ENCODE measurements around the gene DOK6.

The DOK6 gene

DNA sequence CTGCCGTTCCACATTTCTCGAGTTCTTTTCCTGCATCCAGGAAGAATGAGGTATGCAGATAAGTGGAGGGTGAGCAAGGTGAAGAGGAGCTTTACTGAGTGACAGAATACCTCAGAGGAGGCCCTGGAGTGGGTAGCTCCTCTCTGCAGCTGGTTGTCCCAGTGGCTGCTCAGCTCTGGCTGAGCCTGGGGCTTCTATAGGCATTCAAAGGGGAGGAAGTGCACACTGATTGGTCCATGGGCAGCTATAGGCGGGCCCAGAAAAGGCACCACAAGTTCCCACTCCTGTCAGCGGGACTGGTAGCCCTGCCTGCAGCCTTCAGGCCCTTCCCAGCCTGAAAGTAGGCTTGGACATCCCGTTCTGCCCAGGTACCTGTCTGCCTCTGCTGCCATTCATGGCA is 94.7 kb downstream of the DOK6 start:
- TF ChIP-seq, protein P1, sequence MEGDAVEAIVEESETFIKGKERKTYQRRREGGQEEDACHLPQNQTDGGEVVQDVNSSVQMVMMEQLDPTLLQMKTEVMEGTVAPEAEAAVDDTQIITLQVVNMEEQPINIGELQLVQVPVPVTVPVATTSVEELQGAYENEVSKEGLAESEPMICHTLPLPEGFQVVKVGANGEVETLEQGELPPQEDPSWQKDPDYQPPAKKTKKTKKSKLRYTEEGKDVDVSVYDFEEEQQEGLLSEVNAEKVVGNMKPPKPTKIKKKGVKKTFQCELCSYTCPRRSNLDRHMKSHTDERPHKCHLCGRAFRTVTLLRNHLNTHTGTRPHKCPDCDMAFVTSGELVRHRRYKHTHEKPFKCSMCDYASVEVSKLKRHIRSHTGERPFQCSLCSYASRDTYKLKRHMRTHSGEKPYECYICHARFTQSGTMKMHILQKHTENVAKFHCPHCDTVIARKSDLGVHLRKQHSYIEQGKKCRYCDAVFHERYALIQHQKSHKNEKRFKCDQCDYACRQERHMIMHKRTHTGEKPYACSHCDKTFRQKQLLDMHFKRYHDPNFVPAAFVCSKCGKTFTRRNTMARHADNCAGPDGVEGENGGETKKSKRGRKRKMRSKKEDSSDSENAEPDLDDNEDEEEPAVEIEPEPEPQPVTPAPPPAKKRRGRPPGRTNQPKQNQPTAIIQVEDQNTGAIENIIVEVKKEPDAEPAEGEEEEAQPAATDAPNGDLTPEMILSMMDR (IDR thresholded peaks at IDR 0.05; ENCODE audit: extremely low read depth, missing control alignments) = no peak
- no peak for DNase-seq (ENCODE audit: low spot score)

DNA sequence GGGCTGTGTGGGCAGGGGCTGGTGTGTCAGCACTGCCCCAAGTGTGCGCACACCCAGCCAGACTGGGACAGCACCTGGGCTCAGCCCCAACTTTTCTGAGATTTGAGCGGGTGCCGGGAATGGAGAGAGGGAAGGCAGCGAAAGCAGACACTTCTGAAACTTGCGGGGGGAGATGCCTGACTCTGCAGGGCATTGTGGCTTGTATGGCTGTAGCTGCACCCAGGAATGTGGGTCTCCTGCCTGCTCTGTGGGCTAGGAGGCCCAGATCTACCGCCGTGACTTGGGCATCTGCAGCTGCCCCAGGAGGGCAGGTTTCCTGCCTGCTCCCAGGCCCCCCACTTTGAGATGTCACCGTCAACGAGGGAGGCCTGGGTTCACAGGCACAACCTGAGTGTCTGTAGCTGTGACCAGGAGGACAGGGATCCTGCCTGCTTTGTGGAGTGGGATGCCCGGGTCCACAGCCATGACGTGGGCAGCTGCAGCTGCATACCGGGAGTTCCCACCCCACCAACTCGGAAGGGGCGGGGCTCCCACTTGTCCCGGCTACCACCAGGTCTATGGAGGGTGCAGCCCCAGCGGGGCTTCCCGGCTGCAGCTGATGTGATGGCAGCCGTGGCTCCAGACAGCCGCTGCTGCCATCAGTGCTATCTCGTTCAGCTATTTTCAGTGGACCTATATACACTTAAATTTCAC is 95.3 kb downstream of the DOK6 start:
- TF ChIP-seq, protein P1 (IDR thresholded peaks at IDR 0.05; ENCODE audit: extremely low read depth, missing control alignments) = no peak
- DNase-seq (ENCODE audit: low spot score) = no peak

DNA sequence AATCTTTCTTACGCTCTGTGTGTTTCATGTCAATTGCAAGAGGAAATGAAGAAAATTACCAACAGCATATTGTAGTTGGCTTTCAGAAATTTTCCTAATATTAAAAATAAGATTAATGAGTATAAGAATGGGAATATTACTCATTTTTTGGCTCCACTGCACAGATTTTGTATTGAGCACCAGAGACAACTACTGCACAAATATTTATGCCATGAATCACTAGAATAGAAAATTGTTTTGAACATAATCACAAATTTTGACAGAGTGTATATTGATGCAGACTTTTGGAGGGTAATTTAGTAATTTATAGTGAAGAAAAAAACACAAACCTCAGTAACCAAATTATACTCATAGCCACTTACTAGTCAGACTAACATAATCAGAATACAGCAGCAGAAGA is 118.3 kb downstream of the DOK6 start:
- TF ChIP-seq, protein P1 (IDR thresholded peaks at IDR 0.05; ENCODE audit: extremely low read depth, missing control alignments) = no peak
- DNase-seq (ENCODE audit: low spot score) = no peak

DNA sequence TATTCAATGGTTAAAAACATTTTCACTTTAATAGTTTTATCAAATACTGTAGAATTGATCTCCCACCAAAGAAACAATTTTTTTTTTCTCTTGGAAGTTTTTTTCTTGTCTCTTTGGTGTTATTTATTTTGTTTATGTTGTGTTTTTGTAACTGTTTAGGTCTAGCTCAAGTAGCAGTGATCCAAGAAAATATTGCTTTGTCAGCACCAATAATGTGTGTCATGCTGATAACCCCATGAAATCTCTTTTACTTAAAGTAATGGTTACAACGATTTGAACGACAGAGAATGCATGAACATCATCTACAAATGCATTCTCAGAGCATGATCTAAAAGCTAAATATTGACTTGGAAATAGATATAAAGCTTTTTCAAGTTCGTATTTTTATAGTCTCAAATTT is 122.9 kb downstream of the DOK6 start:
- TF ChIP-seq, protein P1 (IDR thresholded peaks at IDR 0.05; ENCODE audit: extremely low read depth, missing control alignments) = no peak
- no peak for DNase-seq (ENCODE audit: low spot score)

DNA sequence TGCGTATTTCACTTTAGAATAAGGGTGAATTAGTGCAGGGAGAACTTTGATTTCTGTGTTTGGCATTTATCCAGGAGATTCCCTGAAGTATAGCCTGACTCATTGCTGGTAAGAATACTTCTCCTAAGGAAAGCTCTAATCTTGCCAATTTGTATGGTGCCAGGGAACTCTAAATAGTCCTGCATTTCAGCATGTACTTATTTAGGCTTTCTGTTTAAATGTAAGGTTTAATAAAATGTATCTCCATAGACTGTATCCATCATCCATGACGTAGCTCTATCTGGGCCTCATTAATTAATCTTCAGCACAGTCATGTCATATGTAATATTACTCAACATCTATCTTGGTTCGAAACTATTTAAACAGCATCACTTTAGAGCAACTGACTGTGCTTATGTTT is 127.7 kb downstream of the DOK6 start:
- TF ChIP-seq, protein P1 (IDR thresholded peaks at IDR 0.05; ENCODE audit: extremely low read depth, missing control alignments) = no peak
- DNase-seq (ENCODE audit: low spot score) = no peak

DNA sequence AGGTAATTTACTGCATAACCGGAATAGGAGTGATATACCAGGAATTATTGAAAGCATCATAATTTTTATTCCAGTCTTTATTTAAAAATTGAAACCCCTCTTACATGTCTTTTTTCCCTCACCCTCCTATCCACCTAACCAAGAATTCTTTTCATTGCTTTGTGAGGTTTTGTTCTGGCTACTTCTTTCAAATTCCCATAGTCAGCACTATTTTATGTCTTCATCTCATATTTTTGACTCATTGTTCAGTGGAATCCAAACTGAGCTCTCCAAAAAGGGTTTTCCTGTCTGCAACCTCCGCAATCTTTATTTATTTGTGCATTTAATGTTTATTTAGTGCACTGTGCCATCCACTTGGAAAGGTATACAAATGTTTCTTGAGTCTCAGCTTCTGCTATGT is 128.5 kb downstream of the DOK6 start:
- no peak for DNase-seq (ENCODE audit: low spot score)
- TF ChIP-seq, protein P1 (IDR thresholded peaks at IDR 0.05; ENCODE audit: extremely low read depth, missing control alignments) = no peak

DNA sequence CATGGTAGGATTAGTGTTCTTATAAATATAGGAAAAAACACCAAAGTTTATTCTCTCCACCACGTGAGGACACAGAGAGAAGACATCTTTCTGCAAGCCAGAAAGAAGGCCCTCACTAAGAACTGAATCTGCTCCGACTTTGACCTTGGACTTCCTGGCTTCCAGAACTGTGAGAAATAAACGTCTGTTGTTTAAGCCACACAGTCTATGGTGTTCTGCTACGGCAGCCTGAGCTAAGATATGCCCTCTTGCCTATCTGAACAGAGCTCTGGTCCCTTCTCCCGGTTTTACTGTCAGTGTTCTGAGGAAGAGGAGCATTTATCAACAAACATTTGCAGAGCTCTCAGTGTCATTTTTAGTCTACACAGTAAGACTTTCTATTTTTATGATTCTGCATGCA is 131.3 kb downstream of the DOK6 start:
- TF ChIP-seq, protein P1 (IDR thresholded peaks at IDR 0.05; ENCODE audit: extremely low read depth, missing control alignments) = no peak
- DNase-seq (ENCODE audit: low spot score) = no peak
